Loucy (cell line): ENCODE data around the gene FANK1.

Experiments used
- EZH2phosphoT487 ChIP-seq: fragments of 200-600 bp; IDR thresholded peaks from 2 replicates; pipeline ENCODE4 v1.6.1; 2018; ENCODE audit warnings: antibody characterized with exemption, mild to moderate bottlenecking, moderate library complexity, borderline replicate concordance
- TF ChIP-seq, protein P1 (sequence below): fragments of 200-600 bp; sonication (generic); conservative IDR thresholded peaks from 2 replicates; pipeline ENCODE4 v1.5.1; 2014; ENCODE audit warnings: mild to moderate bottlenecking, antibody characterized with exemption, low read length

DNA sequence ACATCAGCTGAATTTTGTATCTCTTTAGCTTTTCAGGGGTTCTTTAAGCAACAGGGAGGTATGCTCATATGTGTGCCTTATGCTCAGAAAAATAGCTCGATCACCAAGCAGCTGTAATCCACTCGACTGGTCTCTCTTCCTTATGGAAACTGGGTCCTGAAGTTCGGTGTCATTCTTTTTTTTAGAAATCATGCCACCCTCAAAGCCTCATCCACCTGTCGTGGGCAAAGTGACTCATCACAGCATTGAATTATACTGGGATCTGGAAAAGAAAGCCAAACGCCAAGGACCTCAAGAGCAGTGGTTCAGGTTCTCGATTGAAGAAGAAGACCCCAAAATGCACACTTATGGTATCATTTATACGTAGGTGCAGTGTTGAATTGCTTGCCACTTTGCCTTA is 83.6 kb downstream of the FANK1 start:
- TF ChIP-seq, protein P1, sequence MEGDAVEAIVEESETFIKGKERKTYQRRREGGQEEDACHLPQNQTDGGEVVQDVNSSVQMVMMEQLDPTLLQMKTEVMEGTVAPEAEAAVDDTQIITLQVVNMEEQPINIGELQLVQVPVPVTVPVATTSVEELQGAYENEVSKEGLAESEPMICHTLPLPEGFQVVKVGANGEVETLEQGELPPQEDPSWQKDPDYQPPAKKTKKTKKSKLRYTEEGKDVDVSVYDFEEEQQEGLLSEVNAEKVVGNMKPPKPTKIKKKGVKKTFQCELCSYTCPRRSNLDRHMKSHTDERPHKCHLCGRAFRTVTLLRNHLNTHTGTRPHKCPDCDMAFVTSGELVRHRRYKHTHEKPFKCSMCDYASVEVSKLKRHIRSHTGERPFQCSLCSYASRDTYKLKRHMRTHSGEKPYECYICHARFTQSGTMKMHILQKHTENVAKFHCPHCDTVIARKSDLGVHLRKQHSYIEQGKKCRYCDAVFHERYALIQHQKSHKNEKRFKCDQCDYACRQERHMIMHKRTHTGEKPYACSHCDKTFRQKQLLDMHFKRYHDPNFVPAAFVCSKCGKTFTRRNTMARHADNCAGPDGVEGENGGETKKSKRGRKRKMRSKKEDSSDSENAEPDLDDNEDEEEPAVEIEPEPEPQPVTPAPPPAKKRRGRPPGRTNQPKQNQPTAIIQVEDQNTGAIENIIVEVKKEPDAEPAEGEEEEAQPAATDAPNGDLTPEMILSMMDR = no peak
- no peak for TF ChIP-seq EZH2phosphoT487
